Measurements from ENCODE around the gene HIF1AN. TPM values are rescaled to one million over a fixed set of nuclear protein-coding genes. Genes with fewer than 3 reads are reported as not detected.

HIF1AN gene
- total and polyA plus RNA-seq, 7 donors, result 15.6 to 116 (median 64.0) TPM

DNA sequence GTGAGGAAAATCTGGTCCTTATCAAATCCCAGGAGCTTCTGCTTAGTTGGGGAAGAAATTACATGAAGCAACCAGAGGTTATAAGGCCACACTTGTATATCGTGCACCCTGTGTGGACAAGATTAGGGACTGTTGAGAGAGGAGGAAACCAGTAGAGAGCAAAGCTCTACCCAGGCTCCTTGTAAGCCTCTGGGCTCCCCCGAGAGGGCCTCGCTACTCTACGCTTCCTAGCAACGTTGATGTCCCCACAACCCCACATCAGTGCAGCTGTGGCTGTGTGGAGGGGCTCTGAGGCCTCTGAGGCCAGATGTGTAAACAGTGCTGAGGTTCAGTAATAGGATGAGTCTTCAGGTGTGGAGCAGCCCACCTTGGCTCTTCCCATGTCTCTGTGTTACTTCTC lies 16.0 kb downstream of the HIF1AN start:
- no peaks in the 10 kb centered on the region for H3K4me1 ChIP-seq
- intact Hi-C loops (cut with DNase I), result no loop called here
- H3K36me3 ChIP-seq (ENCODE audit: insufficient read depth in 1 of 2, low read depth in 1 of 2), result peaks cover 5 to 62% of the 10 kb centered on the region in 2 donors
- no peaks in the 10 kb centered on the region for H3K27me3 ChIP-seq (ENCODE audit: insufficient read depth in 3 of 3, low read length in 2 of 3)
- ATAC-seq, result no peak
- no peak overlapping the region for H3K4me3 ChIP-seq
- TF ChIP-seq, protein P1, sequence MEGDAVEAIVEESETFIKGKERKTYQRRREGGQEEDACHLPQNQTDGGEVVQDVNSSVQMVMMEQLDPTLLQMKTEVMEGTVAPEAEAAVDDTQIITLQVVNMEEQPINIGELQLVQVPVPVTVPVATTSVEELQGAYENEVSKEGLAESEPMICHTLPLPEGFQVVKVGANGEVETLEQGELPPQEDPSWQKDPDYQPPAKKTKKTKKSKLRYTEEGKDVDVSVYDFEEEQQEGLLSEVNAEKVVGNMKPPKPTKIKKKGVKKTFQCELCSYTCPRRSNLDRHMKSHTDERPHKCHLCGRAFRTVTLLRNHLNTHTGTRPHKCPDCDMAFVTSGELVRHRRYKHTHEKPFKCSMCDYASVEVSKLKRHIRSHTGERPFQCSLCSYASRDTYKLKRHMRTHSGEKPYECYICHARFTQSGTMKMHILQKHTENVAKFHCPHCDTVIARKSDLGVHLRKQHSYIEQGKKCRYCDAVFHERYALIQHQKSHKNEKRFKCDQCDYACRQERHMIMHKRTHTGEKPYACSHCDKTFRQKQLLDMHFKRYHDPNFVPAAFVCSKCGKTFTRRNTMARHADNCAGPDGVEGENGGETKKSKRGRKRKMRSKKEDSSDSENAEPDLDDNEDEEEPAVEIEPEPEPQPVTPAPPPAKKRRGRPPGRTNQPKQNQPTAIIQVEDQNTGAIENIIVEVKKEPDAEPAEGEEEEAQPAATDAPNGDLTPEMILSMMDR (IDR thresholded peaks at IDR 0.05), result no peak
- no peaks in the 10 kb centered on the region for H3K9me3 ChIP-seq
- no peak overlapping the region for H3K27ac ChIP-seq
- no peak for DNase-seq
- WGBS, 3 donors, result 62 to 72% (median 68%) methylated on average over 5 of the region's 5 CpGs

DNA sequence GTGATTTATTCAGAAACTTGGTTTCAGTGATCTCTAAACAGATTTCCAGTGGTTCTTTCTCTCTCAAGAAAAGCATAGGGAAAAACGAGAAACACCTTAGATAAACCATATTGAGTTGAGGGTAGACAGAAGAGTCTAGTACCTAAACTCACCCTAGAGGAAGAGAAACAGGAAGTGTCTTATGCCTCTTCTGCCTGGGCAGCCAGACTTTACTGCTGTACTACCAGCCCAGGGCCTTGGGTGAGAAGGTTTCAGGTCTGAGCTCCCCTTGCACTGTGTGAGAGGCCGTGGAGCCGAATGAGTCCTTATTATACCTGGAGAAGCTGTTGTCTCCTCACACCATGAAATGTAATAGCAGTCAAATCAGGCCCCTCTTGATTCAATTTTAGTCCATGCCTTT lies 18.2 kb downstream of the HIF1AN start:
- no peaks in the 10 kb centered on the region for H3K9me3 ChIP-seq
- no peaks in the 10 kb centered on the region for H3K4me1 ChIP-seq
- 94 to 96% (median 96%) methylated on average over 3 of the region's 3 CpGs for WGBS, 3 donors
- TF ChIP-seq, protein P1 (IDR thresholded peaks at IDR 0.05), result no peak
- intact Hi-C loops (cut with DNase I), result no loop called here
- H3K36me3 ChIP-seq (ENCODE audit: insufficient read depth in 1 of 2, low read depth in 1 of 2), result peaks cover 0 to 44% of the 10 kb centered on the region in 2 donors
- no peak overlapping the region for H3K27ac ChIP-seq
- no peaks in the 10 kb centered on the region for H3K27me3 ChIP-seq (ENCODE audit: insufficient read depth in 3 of 3, low read length in 2 of 3)
- DNase-seq (no peak), ATAC-seq (no peak)
- no peak overlapping the region for H3K4me3 ChIP-seq

DNA sequence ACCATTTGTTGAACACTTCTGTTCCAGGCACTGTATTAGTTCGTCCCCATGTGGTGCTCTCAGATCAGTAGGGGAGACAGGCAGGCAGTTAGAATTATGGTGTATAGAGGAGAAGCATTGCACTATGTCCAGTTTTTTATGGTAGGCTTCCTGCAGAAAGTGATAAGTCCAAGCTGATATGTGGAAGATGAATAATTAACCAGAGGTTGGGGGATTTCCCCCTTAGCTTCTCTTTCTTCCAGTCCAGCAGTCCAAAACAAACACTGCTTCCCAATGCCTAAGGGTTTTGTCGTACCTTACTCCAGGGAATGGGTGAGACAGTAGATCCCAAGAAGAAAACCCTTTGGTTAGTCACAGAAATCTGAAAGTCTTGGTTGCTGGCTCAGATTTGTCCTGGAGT lies 19.2 kb downstream of the HIF1AN start:
- H3K27ac ChIP-seq, result no peak overlapping the region
- WGBS, 3 donors, result 91 to 94% (median 94%) methylated on average over 2 of the region's 2 CpGs
- DNase-seq, result no peak
- TF ChIP-seq, protein P1 (IDR thresholded peaks at IDR 0.05), result no peak
- H3K36me3 ChIP-seq (ENCODE audit: insufficient read depth in 1 of 2, low read depth in 1 of 2), result peaks cover 0 to 35% of the 10 kb centered on the region in 2 donors
- no peaks in the 10 kb centered on the region for H3K9me3 ChIP-seq
- no peak for ATAC-seq
- intact Hi-C loops (cut with DNase I), result no loop called here
- no peaks in the 10 kb centered on the region for H3K4me1 ChIP-seq
- peaks cover 0 to 3% (median 0%) of the 10 kb centered on the region in 3 donors for H3K27me3 ChIP-seq (ENCODE audit: insufficient read depth in 3 of 3, low read length in 2 of 3)
- H3K4me3 ChIP-seq, result no peak overlapping the region

DNA sequence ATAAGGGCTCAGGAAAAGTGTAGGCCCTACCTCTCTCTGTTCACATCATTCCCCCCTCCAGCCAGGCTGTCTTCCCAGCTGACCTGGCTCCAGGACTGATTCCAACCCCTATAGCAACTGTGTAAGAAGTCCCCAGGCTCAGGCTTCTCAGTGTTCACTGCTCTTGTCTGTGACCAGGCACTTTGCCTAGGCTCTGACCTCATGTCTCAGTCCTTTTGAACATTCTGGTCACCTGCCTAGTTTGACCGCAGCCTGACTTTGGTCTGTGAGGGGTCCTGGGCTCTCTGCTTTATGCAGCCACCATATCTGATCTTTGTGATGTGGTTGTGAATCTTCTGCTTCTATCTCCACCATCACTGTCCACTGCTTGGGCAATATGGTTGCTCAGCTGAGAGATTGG lies 24.5 kb downstream of the HIF1AN start:
- Histone ChIP-seq H3K4me3 (no peak overlapping the region), H3K36me3 (ENCODE audit: insufficient read depth in 1 of 2, low read depth in 1 of 2) (peaks cover 0 to 17% of the 10 kb centered on the region in 2 donors), H3K4me1 (peaks cover 11% of the 10 kb centered on the region), H3K9me3 (no peaks in the 10 kb centered on the region), H3K27ac (no peak overlapping the region), H3K27me3 (ENCODE audit: insufficient read depth in 3 of 3, low read length in 2 of 3) (peaks cover 0 to 37% (median 19%) of the 10 kb centered on the region in 3 donors)
- TF ChIP-seq, protein P1 (IDR thresholded peaks at IDR 0.05), result no peak
- ATAC-seq (no peak), DNase-seq (no peak)
- 89 to 97% (median 90%) methylated on average over 1 of the region's 1 CpG for WGBS, 3 donors
- intact Hi-C loops (cut with DNase I), result loop anchor here (5.0 to 10.0 kb wide), 5 partner anchors 182 to 455 kb away; partner anchors contain the start of gene PAX2 (in 1 of the 2)

DNA sequence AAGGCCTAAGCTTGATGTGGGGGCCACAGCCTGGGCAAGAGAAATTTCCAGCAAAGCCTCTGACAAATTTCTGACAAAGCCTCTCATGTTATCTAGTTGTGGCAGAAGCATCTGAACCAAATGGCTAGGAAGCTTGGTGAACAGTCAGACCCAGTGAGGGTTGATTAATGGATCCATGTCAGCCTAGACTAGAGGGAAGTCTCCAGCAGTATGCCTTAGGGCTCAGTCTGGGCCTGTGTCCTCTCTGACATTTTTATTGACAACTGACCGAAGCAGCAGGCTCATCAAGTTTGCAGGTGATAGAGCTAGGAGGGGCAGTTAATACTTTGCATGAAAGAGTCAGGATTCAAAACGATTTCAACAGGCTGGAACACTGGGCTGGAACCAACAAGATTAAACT lies 25.3 kb downstream of the HIF1AN start:
- no peak for DNase-seq
- Histone ChIP-seq H3K36me3 (ENCODE audit: insufficient read depth in 1 of 2, low read depth in 1 of 2) (peaks cover 0 to 11% of the 10 kb centered on the region in 2 donors), H3K27ac (no peak overlapping the region), H3K4me3 (no peak overlapping the region), H3K9me3 (no peaks in the 10 kb centered on the region), H3K4me1 (peaks cover 11% of the 10 kb centered on the region), H3K27me3 (ENCODE audit: insufficient read depth in 3 of 3, low read length in 2 of 3) (peaks cover 0 to 44% (median 20%) of the 10 kb centered on the region in 3 donors)
- WGBS, 3 donors, result 54 to 60% (median 59%) methylated on average over 2 of the region's 2 CpGs
- intact Hi-C loops (cut with DNase I), result loop anchor here (5.0 to 10.0 kb wide), 5 partner anchors 181 to 454 kb away; partner anchors contain the start of gene PAX2 (in 1 of the 2)
- ATAC-seq, result no peak
- TF ChIP-seq, protein P1 (IDR thresholded peaks at IDR 0.05), result no peak
